SU-DHL-6 (cell line): Measurements from ENCODE around the gene MAP4K1.

Source experiments
- CTCF ChIP-seq: fragments of 200-600 bp; sonication (generic); IDR thresholded peaks from one replicate; pipeline ENCODE4 v1.5.1; 2017; ENCODE audit warnings: antibody characterized with exemption, mild to moderate bottlenecking, low read length, moderate library complexity; ENCODE audit not compliant: insufficient read depth, poor library complexity, severe bottlenecking
- EZH2phosphoT487 ChIP-seq: fragments of 200-600 bp; sonication (generic), shearing (Covaris generic); conservative IDR thresholded peaks from 2 replicates; pipeline ENCODE4 v1.6.1; 2018; ENCODE audit warnings: mild to moderate bottlenecking, antibody characterized with exemption, low read length, moderate library complexity, mixed read lengths

- no peak for TF ChIP-seq CTCF
- no peak for TF ChIP-seq EZH2phosphoT487
Observed at GRCh38 chr19:38596057-38596981, 21.4 kb downstream of the MAP4K1 start.
